ENCODE measurements around the gene PTPRN2. TPM values are rescaled to one million over a fixed set of nuclear protein-coding genes. Genes with fewer than 3 reads are reported as not detected.

The PTPRN2 gene
- total RNA-seq, 1 experiment from 2014 or later = 1.2 TPM

- Histone ChIP-seq H3K27me3 (replicated peaks) (no peaks in the 10 kb centered on the region), H3K27ac (no peak overlapping the region), H3K36me3 (no peaks in the 10 kb centered on the region), H3K4me3 (no peak overlapping the region), H3K9me3 (replicated peaks) (peaks cover 11% of the 10 kb centered on the region; the same call in 1 of the 2 replicates), H3K4me1 (replicated peaks) (no peaks in the 10 kb centered on the region)
- DNase-seq (ENCODE audit: low read depth in 1 of 2, low spot score in 2 of 2) = no peak
These were observed 827.5 kb downstream of the PTPRN2 start for GRCh38 chr7:157760004-157760730.

GRCh38 chr7:157759246-157759805 lies 828.3 kb downstream of the PTPRN2 start:
- Histone ChIP-seq H3K9me3 (replicated peaks) (peaks cover 10% of the 10 kb centered on the region; the same call in 1 of the 2 replicates), H3K27me3 (replicated peaks) (no peaks in the 10 kb centered on the region), H3K4me3 (no peak overlapping the region), H3K36me3 (no peaks in the 10 kb centered on the region), H3K27ac (no peak overlapping the region), H3K4me1 (replicated peaks) (no peaks in the 10 kb centered on the region)
- no peak for DNase-seq (ENCODE audit: low read depth in 1 of 2, low spot score in 2 of 2)

- no peak for DNase-seq (ENCODE audit: low read depth in 1 of 2, low spot score in 2 of 2)
- Histone ChIP-seq H3K4me1 (replicated peaks) (no peaks in the 10 kb centered on the region), H3K36me3 (no peaks in the 10 kb centered on the region), H3K27me3 (replicated peaks) (no peaks in the 10 kb centered on the region), H3K9me3 (replicated peaks) (peaks cover 6% of the 10 kb centered on the region), H3K4me3 (no peak overlapping the region), H3K27ac (no peak overlapping the region)
These were observed 829.0 kb downstream of the PTPRN2 start for GRCh38 chr7:157758468-157759245.

- Histone ChIP-seq H3K36me3 (no peaks in the 10 kb centered on the region), H3K27ac (no peak overlapping the region), H3K4me1 (replicated peaks) (no peaks in the 10 kb centered on the region), H3K4me3 (no peak overlapping the region), H3K9me3 (replicated peaks) (peaks cover 8% of the 10 kb centered on the region), H3K27me3 (replicated peaks) (no peaks in the 10 kb centered on the region)
- no peak for DNase-seq (ENCODE audit: low read depth in 1 of 2, low spot score in 2 of 2)
These were observed 829.7 kb downstream of the PTPRN2 start for GRCh38 chr7:157757776-157758467.

- Histone ChIP-seq H3K36me3 (no peaks in the 10 kb centered on the region), H3K27me3 (replicated peaks) (no peaks in the 10 kb centered on the region), H3K4me1 (replicated peaks) (no peaks in the 10 kb centered on the region), H3K27ac (no peak overlapping the region), H3K9me3 (replicated peaks) (peaks cover 10% of the 10 kb centered on the region), H3K4me3 (no peak overlapping the region)
- no peak for DNase-seq (ENCODE audit: low read depth in 1 of 2, low spot score in 2 of 2)
These were observed 830.4 kb downstream of the PTPRN2 start for GRCh38 chr7:157757211-157757610.

- no peak for DNase-seq (ENCODE audit: low read depth in 1 of 2, low spot score in 2 of 2)
- no peaks in the 10 kb centered on the region for H3K27me3 ChIP-seq (replicated peaks)
- H3K4me3 ChIP-seq = no peak overlapping the region
- no peaks in the 10 kb centered on the region for H3K4me1 ChIP-seq (replicated peaks)
- no peak overlapping the region for H3K27ac ChIP-seq
- H3K36me3 ChIP-seq = no peaks in the 10 kb centered on the region
- H3K9me3 ChIP-seq (replicated peaks) = peaks cover 10% of the 10 kb centered on the region
These were observed 831.9 kb downstream of the PTPRN2 start for GRCh38 chr7:157755741-157756140.

GRCh38 chr7:157754416-157754790 lies 833.2 kb downstream of the PTPRN2 start:
- no peaks in the 10 kb centered on the region for H3K4me1 ChIP-seq (replicated peaks)
- no peak overlapping the region for H3K27ac ChIP-seq
- DNase-seq (ENCODE audit: low read depth in 1 of 2, low spot score in 2 of 2) = no peak
- H3K36me3 ChIP-seq = no peaks in the 10 kb centered on the region
- no peaks in the 10 kb centered on the region for H3K27me3 ChIP-seq (replicated peaks)
- H3K4me3 ChIP-seq = no peak overlapping the region
- H3K9me3 ChIP-seq (replicated peaks) = peaks cover 10% of the 10 kb centered on the region

- H3K4me3 ChIP-seq = no peak overlapping the region
- no peaks in the 10 kb centered on the region for H3K36me3 ChIP-seq
- H3K4me1 ChIP-seq (replicated peaks) = no peaks in the 10 kb centered on the region
- H3K27ac ChIP-seq = no peak overlapping the region
- no peak for DNase-seq (ENCODE audit: low read depth in 1 of 2, low spot score in 2 of 2)
- peaks cover 10% of the 10 kb centered on the region for H3K9me3 ChIP-seq (replicated peaks)
- no peaks in the 10 kb centered on the region for H3K27me3 ChIP-seq (replicated peaks)
These were observed 833.8 kb downstream of the PTPRN2 start for GRCh38 chr7:157753713-157754415.

- H3K9me3 ChIP-seq (replicated peaks) = peaks cover 6% of the 10 kb centered on the region
- no peaks in the 10 kb centered on the region for H3K4me1 ChIP-seq (replicated peaks)
- no peaks in the 10 kb centered on the region for H3K27me3 ChIP-seq (replicated peaks)
- H3K36me3 ChIP-seq = no peaks in the 10 kb centered on the region
- no peak for DNase-seq (ENCODE audit: low read depth in 1 of 2, low spot score in 2 of 2)
- H3K4me3 ChIP-seq = no peak overlapping the region
- no peak overlapping the region for H3K27ac ChIP-seq
These were observed 834.8 kb downstream of the PTPRN2 start for GRCh38 chr7:157752832-157753291.

GRCh38 chr7:157751951-157752673 lies 835.5 kb downstream of the PTPRN2 start:
- H3K9me3 ChIP-seq (replicated peaks) = peaks cover 4% of the 10 kb centered on the region; the same call in 1 of the 2 replicates
- H3K36me3 ChIP-seq = no peaks in the 10 kb centered on the region
- H3K27ac ChIP-seq = no peak overlapping the region
- H3K27me3 ChIP-seq (replicated peaks) = no peaks in the 10 kb centered on the region
- H3K4me1 ChIP-seq (replicated peaks) = no peaks in the 10 kb centered on the region
- DNase-seq (ENCODE audit: low read depth in 1 of 2, low spot score in 2 of 2) = no peak
- no peak overlapping the region for H3K4me3 ChIP-seq

GRCh38 chr7:157751406-157751805 lies 836.2 kb downstream of the PTPRN2 start:
- Histone ChIP-seq H3K36me3 (no peaks in the 10 kb centered on the region), H3K27me3 (replicated peaks) (no peaks in the 10 kb centered on the region), H3K4me1 (replicated peaks) (no peaks in the 10 kb centered on the region), H3K9me3 (replicated peaks) (peaks cover 4% of the 10 kb centered on the region; the same call in 1 of the 2 replicates), H3K4me3 (no peak overlapping the region), H3K27ac (no peak overlapping the region)
- DNase-seq (ENCODE audit: low read depth in 1 of 2, low spot score in 2 of 2) = no peak

GRCh38 chr7:157750291-157750690 lies 837.3 kb downstream of the PTPRN2 start:
- H3K4me3 ChIP-seq = no peak overlapping the region
- H3K36me3 ChIP-seq = no peaks in the 10 kb centered on the region
- no peaks in the 10 kb centered on the region for H3K27me3 ChIP-seq (replicated peaks)
- H3K4me1 ChIP-seq (replicated peaks) = no peaks in the 10 kb centered on the region
- DNase-seq (ENCODE audit: low read depth in 1 of 2, low spot score in 2 of 2) = no peak
- H3K9me3 ChIP-seq (replicated peaks) = peaks cover 4% of the 10 kb centered on the region; the same call in 1 of the 2 replicates
- no peak overlapping the region for H3K27ac ChIP-seq
